C1 segment of cervical spinal cord (tissue), 14 donors: ENCODE measurements around the gene TRERF1.
"Not testable (repeated sequence)": the region's sequence is repeated elsewhere in the genome, so short reads cannot be mapped to it uniquely, and the experiment has no call there.

ENCODE experiments used
- DNase-seq, 14 donors: peaks; one replicate each; lab custom pipeline; 2025; lab: John Stamatoyannopoulos, UW

TRERF1 gene

DNA sequence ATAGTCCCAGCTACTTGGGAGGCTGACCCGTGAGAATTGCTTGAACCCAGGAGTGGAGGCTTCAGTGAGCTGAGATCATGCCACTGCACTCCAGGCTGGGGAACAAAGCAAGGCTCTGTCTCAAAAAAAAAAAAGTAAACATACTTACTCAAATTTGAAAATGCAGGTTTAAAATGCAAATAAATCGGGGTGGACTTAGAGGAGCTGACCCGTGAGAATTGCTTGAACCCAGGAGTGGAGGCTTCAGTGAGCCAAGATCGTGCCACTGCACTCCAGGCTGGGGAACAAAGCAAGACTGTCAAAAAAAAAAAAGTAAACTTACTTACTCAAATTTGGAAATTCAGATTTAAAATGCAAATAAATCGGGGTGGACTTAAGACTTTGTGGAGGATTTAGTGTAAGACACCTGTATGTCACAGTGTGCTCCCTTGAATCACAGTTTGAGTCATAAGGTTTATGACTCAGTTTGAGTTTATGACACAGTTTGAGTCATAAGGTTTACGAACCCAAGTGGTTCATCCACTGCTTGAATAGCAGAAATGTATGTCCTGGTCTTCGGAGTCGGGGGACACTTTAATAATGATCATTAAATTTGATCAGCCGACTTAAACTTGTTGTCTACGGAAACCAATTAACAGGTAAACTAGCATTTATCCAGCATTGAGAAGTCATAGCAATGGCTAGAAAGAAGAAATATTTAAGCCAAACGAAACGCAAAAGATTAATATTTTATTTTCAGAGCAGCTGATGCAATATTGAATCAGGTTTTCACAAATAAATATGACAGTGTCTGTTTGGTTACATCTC lies 227.3 kb downstream of the TRERF1 start:
- no peak for DNase-seq

DNA sequence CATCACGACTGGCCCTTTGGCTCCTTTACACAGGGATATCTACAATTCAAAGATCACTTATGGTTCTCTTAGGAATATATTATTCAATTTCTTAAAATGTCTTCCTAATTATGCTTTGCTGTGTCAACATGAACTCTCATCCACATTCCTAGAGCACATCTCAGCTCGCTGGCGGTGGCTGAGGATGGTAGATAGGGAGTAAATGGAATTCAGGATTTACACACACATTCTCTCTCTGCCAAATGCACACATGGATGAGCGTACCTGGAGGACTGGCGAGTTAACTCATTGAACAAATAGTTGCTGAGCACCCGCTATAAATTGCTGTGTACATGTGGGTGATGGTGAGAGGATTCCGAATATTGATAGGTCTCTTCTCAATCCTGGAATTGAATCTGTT lies 229.3 kb downstream of the TRERF1 start:
- no peak for DNase-seq

DNA sequence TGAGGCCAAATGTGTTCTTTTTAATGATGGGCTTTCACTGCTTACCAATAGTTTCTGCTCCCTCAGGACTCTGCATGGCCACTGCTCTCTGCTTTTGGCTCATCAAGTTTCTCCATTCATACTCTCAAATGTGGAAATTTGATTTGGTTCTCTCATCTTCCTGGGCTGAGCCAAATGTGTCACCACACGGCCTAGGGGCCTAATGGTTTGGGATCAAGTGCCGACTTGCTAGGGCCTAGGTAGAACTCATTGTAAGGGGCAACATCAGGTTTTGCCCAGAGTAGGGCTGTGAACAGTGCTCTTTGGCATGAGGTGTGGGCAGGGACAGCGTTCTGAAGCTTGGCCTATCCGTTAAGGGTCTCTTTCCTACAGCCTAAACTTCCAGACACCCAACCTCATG lies 230.2 kb downstream of the TRERF1 start:
- DNase-seq: no peak

DNA sequence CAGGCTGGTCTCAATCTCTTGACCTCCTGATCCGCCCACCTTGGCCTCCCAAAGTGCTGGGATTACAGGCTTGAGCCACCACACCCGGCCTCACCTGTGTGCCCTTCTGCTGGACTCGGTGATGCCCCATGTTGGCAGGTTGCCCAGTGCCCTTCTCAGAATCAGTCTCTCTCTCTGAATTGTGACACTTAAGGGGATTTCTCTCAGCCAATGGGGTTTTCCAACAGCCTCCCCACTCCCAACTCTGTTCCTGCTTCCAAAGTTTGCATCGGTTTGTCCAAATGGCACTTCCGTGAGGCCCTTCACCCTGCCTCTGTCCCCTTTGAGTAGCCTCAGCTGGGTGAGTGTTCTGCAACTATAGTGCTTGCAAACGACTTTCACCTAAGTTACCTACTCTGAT lies 230.9 kb downstream of the TRERF1 start:
- DNase-seq: no peak

DNA sequence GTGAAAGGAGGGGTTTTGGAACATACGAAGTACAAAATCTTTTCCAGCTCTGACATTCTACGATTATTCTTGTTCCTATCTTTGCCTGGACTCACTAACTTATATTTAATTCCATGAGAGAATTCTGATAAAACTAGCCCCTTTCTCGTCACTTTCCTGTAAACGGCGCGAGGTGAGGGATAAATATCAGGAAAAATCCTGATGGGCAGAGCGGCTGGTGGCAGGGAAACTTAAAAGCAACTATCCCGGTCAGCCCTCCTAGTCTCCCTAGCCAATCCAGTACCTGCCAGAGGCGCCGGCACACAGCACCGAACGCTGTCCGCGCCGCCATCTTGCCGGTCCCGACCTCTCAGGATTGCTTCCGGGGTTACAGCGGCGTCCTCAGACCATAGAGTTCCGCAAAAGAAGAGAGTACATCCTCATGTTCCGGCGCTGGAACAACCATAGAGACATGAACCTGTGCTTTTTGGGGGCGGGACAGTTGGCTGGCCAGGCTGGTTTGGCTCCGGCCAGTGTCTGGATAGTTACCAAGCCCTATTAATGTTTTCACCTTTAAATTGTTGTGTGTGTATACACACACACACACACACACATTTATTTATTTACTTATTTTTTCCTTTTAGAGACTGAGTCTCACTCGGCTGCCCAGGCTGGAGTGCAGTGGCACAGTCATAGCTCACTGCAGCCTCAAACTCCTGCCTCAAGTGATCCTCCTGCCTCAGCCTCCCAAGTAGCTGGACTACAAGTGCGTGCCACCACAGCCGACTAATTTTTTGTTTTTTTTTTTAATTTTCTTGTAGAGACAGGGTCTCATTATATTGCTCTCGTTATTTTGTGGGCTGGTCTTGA lies 234.0 kb downstream of the TRERF1 start, which contains the start of gene MRPS10:
TSS of gene MRPS10 (minus strand) at position 343 of the 849 bp plus-strand sequence. CDS start at position 331, 12 bp downstream.
- DNase-seq: peak; percentile 15 to 92 (median 86)

DNA sequence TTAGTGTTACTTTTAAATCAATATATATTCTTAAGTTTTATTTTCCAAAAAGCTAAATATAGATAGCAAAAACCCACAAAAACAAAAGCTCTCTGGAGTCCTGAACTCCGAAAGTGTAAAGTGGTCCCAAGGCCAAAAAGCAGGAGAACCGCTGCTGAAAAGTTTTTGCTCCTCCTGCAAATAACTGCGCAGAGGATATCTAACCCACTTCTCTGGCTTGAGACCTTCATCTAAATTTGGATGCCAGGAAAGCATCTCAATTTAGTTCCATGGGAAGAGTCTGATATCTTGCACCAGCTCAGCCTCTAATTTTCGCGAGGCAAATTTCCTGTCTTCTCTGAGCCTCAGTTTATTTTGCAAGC lies 234.6 kb downstream of the TRERF1 start:
- DNase-seq: peak in 1 of 14 donors; percentile 28

DNA sequence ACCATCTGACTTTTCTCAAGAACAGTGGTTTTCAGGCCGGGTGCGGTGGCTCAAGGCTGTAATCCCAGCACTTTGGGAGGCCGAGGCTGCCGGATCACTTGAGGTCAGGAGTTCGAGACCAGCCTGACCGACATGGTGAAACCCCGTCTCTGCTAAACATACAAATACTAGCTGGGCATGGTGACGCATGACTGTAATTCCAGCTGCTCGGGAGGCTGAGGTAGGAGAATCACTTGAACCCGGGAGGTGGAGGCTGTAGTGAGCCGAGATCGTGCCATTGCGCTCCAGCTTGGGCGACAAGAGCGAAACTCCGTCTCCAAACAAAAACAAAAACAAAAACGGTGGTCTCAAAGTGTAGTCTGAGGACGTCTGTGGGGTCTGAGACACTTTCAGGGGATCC lies 235.2 kb downstream of the TRERF1 start:
- not testable (repeated sequence) for DNase-seq

DNA sequence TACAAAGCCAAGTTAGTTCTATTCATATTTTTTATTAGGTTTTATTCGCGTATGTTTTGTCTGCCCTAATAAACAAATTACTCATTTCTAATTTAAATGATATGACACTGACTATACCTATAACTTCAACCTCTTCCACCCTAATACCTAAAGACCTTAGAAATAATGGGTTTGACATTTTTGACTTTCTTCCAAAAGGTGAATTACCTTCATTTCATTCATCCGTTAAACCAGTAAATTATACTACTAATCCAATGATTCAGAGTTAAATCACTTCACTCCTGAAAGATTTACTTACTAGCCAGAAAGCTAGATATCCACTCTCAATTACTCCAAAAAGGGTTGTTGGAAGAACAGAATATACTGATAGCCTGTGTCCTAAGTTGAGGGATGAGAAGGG lies 239.3 kb downstream of the TRERF1 start:
- DNase-seq: no peak

DNA sequence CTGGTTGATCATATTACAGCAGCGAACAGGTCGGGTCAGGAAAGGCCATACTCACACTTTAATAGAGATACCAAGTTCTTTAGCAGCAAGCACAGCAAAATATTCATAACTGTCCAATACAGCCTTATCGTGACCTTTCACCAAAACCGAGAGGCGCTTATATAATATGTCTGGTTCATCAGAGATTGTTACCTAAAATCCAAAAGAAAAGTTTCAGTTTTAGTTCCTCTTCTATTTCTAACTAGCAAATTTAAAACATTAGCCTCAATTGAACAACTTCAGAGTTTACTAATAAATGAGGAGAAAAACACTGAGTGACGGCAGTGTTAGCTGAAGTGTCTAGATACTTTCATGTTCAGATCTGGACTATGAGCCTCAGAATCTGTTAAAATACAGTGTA lies 240.0 kb downstream of the TRERF1 start:
- no peak for DNase-seq

DNA sequence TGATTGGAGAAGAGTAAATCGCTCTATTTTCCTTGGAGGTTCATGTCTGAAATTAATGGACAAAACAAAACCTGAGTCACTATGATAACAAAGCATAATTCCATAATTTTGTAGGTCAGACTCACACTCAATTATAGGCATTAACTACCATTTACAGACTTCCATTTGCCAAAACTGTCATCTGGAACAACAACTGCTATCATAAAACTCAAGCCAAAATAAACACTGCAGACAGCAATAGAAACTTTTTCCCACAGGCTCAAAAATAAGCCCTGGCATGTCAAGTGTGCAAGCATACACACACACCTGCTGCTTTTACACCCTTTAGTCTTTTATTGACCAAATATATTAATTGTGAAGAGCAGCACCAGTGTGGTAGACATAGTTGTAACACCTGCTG lies 241.2 kb downstream of the TRERF1 start:
- no peak for DNase-seq

DNA sequence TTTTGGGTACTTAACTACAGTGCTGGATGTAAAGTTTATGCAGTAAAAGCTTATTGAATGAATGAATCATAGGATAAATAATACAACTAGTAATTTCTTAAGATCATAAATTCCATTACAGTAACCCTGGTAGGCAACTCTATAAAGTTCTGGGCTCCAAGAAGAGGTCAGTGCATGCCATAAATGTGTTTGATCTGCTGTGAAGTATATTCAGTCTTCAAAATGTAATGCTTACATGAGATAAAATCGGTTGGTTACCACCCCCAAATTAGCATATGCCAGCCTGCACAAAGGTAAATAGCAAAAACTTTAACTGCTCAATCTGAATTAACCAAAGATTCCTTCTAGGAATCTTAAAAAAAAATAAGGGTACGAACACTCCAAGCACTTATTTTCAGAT lies 244.2 kb downstream of the TRERF1 start:
- DNase-seq: not testable (repeated sequence)

DNA sequence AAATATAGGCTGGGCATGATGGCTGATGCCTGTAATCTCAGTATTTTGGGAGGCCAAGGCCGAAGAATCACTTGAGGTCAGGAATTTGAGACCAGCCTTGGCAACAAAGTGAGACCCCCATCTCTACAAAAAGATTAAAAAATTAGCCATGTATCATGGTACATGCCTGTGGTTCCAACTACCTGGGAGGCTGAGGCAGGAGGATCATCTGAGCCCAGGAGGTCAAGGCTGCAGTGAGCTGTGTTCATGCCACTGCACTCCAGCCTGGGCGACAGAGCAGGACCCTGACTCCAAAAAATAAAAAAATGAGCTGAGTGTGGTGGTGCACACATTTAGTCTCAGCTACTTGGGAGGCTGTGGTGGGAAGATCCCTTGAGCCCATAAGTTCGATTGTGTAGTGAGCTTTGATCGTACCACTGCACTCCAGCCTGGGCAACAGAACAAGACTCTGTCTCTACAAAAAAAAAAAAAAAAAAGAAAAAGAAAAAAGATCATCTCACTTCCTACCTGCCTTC lies 246.9 kb downstream of the TRERF1 start:
- no peak for DNase-seq

DNA sequence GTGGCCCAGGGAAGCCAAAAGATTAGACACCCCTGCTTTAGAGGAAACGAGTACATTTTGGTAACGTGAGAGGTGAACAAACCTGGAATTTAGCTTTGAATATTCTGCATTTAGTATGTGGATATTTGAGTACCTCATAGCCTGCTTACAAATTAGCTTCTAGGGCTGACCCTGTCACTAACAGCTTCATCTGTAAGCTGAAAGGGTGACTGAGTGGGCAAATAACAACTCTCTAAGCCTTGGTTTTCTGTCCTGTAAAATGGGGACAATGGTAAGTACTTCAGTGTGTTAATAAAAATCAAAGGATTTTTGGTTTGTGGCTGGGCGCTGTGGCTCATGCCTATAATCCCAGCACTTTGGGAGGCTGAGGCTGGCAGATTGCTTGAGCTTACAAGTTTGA lies 248.5 kb downstream of the TRERF1 start:
- DNase-seq: no peak

DNA sequence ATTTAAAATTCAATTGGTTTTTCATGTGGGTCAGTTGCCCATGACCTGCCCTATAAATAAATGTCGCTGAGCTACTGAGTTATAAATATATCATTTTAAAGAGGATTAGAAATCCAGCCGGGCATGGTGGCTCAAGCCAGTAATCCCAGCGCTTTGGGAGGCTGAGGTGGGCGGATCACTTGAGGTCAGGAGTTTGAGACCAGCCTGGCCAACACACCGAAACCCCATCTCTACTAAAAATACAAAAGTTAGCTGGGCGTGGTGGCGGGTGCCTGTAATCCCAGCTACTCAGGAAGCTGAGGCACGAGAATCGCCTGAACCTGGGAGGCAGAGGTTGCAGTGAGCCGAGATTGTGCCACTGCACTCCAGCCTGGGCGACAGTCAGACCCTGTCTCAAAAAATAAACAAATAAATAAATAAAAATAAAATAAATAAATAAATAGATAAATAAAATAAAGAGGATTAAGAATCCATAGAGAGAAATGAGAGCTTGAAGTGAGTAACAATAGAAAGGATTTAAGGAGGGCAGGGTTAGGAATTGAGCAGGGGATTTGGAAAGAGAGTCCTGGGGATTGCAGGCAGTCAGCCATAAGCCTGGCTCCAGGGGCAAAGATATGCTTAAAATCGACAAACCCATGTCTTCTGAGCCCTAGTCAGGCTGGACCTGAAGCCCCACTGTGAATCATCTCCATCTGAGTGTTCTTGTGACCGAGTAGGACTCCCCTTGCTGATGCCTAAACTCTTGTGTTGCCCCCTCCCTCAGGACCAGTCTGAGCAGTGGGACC lies 249.4 kb downstream of the TRERF1 start:
- not testable (repeated sequence) for DNase-seq

DNA sequence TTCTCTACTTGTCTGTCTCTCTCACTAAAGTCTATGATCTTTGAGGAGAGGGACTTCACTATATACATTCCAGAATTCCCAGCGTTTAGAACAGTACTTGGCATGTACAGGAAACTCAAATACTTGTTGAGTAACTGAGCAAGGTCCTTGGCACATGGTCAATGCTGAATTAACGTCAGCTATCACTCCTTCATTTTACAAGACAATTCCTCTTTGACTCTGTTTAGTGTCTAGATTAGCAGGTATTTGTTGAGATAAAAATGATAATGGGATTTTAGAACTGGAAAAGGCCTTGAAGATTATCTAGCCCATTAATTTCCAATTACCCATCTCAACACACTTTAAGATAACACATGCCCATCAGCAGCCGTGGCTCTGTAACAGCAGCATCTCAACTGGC lies 250.3 kb downstream of the TRERF1 start:
- no peak for DNase-seq

DNA sequence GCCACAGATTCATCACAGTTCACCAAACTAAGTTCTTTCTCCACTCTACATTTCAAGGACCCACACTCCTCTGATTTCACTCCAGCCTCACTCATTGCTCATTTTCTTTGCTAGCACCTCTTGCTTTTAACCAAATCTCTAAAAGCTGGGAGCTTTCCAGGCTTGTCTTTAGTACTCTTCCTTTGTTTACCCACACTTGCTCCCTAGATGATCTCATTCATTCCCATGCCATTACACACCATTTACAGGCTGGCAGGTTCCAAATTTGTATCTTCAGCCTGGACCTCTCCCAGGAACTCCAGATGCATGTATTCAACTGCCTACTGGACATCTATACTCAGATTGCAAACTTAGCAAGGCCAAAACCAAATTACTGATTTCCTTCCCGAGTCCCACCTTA lies 251.7 kb downstream of the TRERF1 start:
- no peak for DNase-seq

DNA sequence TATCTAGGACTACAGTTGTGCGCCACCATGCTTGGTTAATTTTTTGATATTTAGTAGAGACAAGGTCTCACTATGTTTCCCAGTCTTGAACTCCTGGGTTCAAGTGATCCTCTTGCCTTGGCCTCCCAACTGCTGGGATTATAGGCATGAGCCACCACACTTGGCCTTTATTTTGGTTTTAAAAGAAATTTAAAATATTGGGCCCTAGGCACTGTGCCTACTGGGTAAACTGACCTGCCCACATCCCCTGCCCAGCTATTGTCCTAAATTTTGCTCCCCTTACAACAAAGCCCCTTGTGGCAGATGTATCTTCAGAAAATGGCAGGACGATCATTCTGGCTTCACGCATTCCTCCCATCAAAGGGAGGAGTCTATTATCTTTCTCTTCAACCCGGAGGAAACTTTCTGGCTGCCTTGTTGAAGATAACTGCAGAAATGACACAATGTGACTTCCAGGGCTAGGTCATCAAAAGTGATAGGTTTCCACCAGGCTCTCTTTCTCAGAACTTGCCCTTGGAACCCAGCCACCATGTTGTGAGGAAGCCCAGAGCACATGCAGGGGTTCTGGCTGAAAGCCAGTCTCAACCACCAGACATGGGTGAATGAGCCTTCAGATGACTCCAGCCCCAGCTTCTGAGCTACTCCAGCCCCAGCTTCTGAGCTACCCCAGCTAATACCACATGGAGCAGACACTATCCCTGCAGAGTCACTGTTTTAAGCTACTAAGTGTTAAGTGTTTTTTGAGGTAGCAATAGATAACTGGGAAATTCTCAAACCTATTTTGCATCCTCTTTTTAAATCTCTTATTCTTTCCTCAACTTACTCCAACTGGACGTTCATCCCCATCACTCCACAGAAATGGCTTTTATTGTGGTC lies 252.4 kb downstream of the TRERF1 start:
- no peak for DNase-seq

DNA sequence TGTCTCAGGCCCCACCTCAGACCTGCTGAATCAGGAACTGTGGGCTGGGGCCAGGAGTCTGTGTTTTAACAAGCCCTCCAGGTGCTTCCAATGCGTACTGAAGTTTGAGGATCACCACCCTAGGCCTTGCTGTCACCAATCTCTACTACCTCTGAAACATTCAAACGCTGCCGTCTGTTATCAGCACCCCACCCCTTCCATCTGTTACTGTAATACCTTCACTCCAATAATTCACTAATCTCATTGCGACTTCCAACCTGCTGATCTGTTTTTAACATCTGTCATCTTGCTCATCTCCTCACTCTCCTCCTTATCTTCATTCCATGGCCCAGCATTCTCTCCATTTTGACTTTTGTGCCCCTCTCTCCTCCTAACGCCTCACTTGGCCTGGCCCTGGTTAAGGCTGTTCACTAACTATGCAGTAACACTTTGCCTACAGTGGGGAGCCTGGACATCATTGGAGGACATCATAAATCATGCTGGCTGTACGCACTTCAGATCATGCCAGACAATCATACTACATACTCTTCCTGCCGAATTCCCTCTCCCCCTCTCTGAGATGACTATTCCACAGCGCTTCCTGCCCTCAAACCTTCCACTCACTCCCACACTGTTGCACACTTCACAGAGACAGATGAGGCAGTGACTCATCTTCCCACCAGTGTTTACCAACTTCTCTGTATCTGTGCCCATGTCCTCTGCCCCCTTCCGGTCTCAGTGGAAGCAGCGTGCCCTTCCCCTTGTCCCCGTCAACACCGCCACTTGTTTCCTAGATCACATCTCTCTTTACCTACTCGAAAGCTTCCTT lies 254.0 kb downstream of the TRERF1 start:
- DNase-seq: no peak

DNA sequence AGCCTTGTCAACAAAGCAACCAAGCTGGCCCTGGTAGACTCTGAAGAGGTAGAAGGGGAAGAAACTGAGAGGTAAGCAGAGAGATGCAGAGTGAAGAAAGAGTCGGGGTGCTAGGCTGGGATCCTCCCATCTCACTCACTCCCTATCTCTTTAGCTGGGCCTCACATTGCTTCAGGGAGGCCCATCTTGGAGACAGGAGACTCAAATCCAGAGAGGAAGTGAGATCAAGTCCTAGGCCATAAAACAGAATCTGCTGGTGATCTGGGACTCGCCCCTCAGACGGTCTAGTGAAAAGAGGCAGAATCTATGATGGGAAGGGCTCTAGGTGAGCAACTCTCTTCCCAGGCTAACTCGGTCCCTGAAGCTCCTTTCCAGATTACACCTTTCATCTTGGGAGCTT lies 256.3 kb downstream of the TRERF1 start:
- DNase-seq: no peak

DNA sequence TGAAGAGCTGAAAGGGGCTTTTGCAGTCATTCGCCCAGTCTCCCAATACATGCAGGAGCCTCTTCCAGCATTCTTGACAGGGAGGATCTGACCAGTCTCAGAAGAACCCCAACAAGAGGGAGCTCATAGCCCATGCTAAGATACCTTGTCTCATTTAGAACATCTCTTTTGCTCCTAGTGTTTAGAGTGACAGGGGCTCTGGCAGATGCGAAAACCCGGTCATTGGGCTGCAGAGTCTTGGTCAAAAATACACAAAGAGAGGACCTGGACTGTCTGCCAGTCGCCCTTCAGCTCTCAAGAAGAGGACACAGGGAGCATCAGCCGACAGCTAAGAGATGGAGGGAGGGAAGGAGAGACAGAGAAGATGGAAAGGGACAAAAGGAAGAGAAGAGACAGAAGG lies 257.7 kb downstream of the TRERF1 start:
- DNase-seq: no peak
